Measurements from ENCODE around the gene TSPAN13.

Gene TSPAN13

GRCh38 chr7:16727736-16728135 lies 25.8 kb upstream of the TSPAN13 start:
- Histone ChIP-seq H3K27me3 (ENCODE audit: insufficient read depth, low read length) (no peaks in the 10 kb centered on the region), H3K9ac (ENCODE audit: low read depth, low read length) (no peak overlapping the region), H3K27ac (ENCODE audit: low read length) (no peak overlapping the region), H3K36me3 (ENCODE audit: insufficient read depth, low read depth, low read length) (no peaks in the 10 kb centered on the region), H3K4me3 (ENCODE audit: low read length) (no peak overlapping the region), H3K9me3 (ENCODE audit: insufficient read depth, low read depth, low read length) (no peaks in the 10 kb centered on the region), H3K4me1 (ENCODE audit: insufficient read depth, low read length) (no peaks in the 10 kb centered on the region)

GRCh38 chr7:16728811-16729210 lies 24.7 kb upstream of the TSPAN13 start:
- H3K4me1 ChIP-seq (ENCODE audit: insufficient read depth, low read length), result no peaks in the 10 kb centered on the region
- no peaks in the 10 kb centered on the region for H3K9me3 ChIP-seq (ENCODE audit: insufficient read depth, low read depth, low read length)
- H3K27me3 ChIP-seq (ENCODE audit: insufficient read depth, low read length), result no peaks in the 10 kb centered on the region
- no peaks in the 10 kb centered on the region for H3K36me3 ChIP-seq (ENCODE audit: insufficient read depth, low read depth, low read length)
- no peak overlapping the region for H3K4me3 ChIP-seq (ENCODE audit: low read length)
- no peak overlapping the region for H3K27ac ChIP-seq (ENCODE audit: low read length)
- H3K9ac ChIP-seq (ENCODE audit: low read depth, low read length), result no peak overlapping the region

- Histone ChIP-seq H3K36me3 (ENCODE audit: insufficient read depth, low read depth, low read length) (no peaks in the 10 kb centered on the region), H3K9me3 (ENCODE audit: insufficient read depth, low read depth, low read length) (no peaks in the 10 kb centered on the region), H3K4me1 (ENCODE audit: insufficient read depth, low read length) (no peaks in the 10 kb centered on the region), H3K27ac (ENCODE audit: low read length) (no peak overlapping the region), H3K9ac (ENCODE audit: low read depth, low read length) (no peak overlapping the region), H3K4me3 (ENCODE audit: low read length) (no peak overlapping the region), H3K27me3 (ENCODE audit: insufficient read depth, low read length) (no peaks in the 10 kb centered on the region)
Measured at GRCh38 chr7:16729541-16729940, 24.0 kb upstream of the TSPAN13 start.

GRCh38 chr7:16730937-16731336 lies 22.6 kb upstream of the TSPAN13 start:
- Histone ChIP-seq H3K27me3 (ENCODE audit: insufficient read depth, low read length) (no peaks in the 10 kb centered on the region), H3K4me3 (ENCODE audit: low read length) (no peak overlapping the region), H3K9me3 (ENCODE audit: insufficient read depth, low read depth, low read length) (no peaks in the 10 kb centered on the region), H3K9ac (ENCODE audit: low read depth, low read length) (no peak overlapping the region), H3K4me1 (ENCODE audit: insufficient read depth, low read length) (no peaks in the 10 kb centered on the region), H3K36me3 (ENCODE audit: insufficient read depth, low read depth, low read length) (no peaks in the 10 kb centered on the region), H3K27ac (ENCODE audit: low read length) (no peak overlapping the region)

- H3K27ac ChIP-seq (ENCODE audit: low read length), result no peak overlapping the region
- no peaks in the 10 kb centered on the region for H3K27me3 ChIP-seq (ENCODE audit: insufficient read depth, low read length)
- H3K9me3 ChIP-seq (ENCODE audit: insufficient read depth, low read depth, low read length), result no peaks in the 10 kb centered on the region
- H3K36me3 ChIP-seq (ENCODE audit: insufficient read depth, low read depth, low read length), result no peaks in the 10 kb centered on the region
- no peak overlapping the region for H3K9ac ChIP-seq (ENCODE audit: low read depth, low read length)
- no peak overlapping the region for H3K4me3 ChIP-seq (ENCODE audit: low read length)
- peaks cover 3% of the 10 kb centered on the region; the same call in 1 of the 2 replicates for H3K4me1 ChIP-seq (ENCODE audit: insufficient read depth, low read length)
Measured at GRCh38 chr7:16732828-16733227, 20.7 kb upstream of the TSPAN13 start.

GRCh38 chr7:16734148-16734726 lies 19.3 kb upstream of the TSPAN13 start:
- Histone ChIP-seq H3K9ac (ENCODE audit: low read depth, low read length) (no peak overlapping the region), H3K27ac (ENCODE audit: low read length) (no peak overlapping the region), H3K4me3 (ENCODE audit: low read length) (no peak overlapping the region), H3K4me1 (ENCODE audit: insufficient read depth, low read length) (peaks cover 3% of the 10 kb centered on the region; the same call in 1 of the 2 replicates), H3K9me3 (ENCODE audit: insufficient read depth, low read depth, low read length) (no peaks in the 10 kb centered on the region), H3K27me3 (ENCODE audit: insufficient read depth, low read length) (no peaks in the 10 kb centered on the region), H3K36me3 (ENCODE audit: insufficient read depth, low read depth, low read length) (no peaks in the 10 kb centered on the region)

- Histone ChIP-seq H3K27me3 (ENCODE audit: insufficient read depth, low read length) (no peaks in the 10 kb centered on the region), H3K36me3 (ENCODE audit: insufficient read depth, low read depth, low read length) (no peaks in the 10 kb centered on the region), H3K9ac (ENCODE audit: low read depth, low read length) (no peak overlapping the region), H3K4me3 (ENCODE audit: low read length) (no peak overlapping the region), H3K4me1 (ENCODE audit: insufficient read depth, low read length) (peaks cover 3% of the 10 kb centered on the region; the same call in 1 of the 2 replicates), H3K9me3 (ENCODE audit: insufficient read depth, low read depth, low read length) (no peaks in the 10 kb centered on the region), H3K27ac (ENCODE audit: low read length) (no peak overlapping the region)
Measured at GRCh38 chr7:16735020-16735419, 18.5 kb upstream of the TSPAN13 start.

GRCh38 chr7:16738011-16738688 lies 15.4 kb upstream of the TSPAN13 start:
- peaks cover 3% of the 10 kb centered on the region; the same call in 1 of the 2 replicates for H3K4me1 ChIP-seq (ENCODE audit: insufficient read depth, low read length)
- H3K9me3 ChIP-seq (ENCODE audit: insufficient read depth, low read depth, low read length), result no peaks in the 10 kb centered on the region

GRCh38 chr7:16739863-16740622 lies 13.5 kb upstream of the TSPAN13 start:
- Histone ChIP-seq H3K9ac (ENCODE audit: low read depth, low read length) (no peak overlapping the region), H3K36me3 (ENCODE audit: insufficient read depth, low read depth, low read length) (no peaks in the 10 kb centered on the region), H3K4me3 (ENCODE audit: low read length) (no peak overlapping the region), H3K27me3 (ENCODE audit: insufficient read depth, low read length) (no peaks in the 10 kb centered on the region), H3K4me1 (ENCODE audit: insufficient read depth, low read length) (peaks cover 11% of the 10 kb centered on the region; the same call in 1 of the 2 replicates), H3K27ac (ENCODE audit: low read length) (no peak overlapping the region), H3K9me3 (ENCODE audit: insufficient read depth, low read depth, low read length) (no peaks in the 10 kb centered on the region)

More at GRCh38 chr7:16738011-16738688, 15.4 kb upstream of the TSPAN13 start:
- H3K36me3 ChIP-seq (ENCODE audit: insufficient read depth, low read depth, low read length), result no peaks in the 10 kb centered on the region
- H3K4me3 ChIP-seq (ENCODE audit: low read length), result no peak overlapping the region
- no peak overlapping the region for H3K27ac ChIP-seq (ENCODE audit: low read length)
- H3K9ac ChIP-seq (ENCODE audit: low read depth, low read length), result no peak overlapping the region
- H3K27me3 ChIP-seq (ENCODE audit: insufficient read depth, low read length), result no peaks in the 10 kb centered on the region

GRCh38 chr7:16740623-16740953 lies 13.0 kb upstream of the TSPAN13 start:
- H3K4me1 ChIP-seq (ENCODE audit: insufficient read depth, low read length), result peaks cover 16% of the 10 kb centered on the region; the same call in 1 of the 2 replicates
- H3K9me3 ChIP-seq (ENCODE audit: insufficient read depth, low read depth, low read length), result no peaks in the 10 kb centered on the region
- no peak overlapping the region for H3K27ac ChIP-seq (ENCODE audit: low read length)
- H3K36me3 ChIP-seq (ENCODE audit: insufficient read depth, low read depth, low read length), result no peaks in the 10 kb centered on the region
- H3K4me3 ChIP-seq (ENCODE audit: low read length), result no peak overlapping the region
- H3K9ac ChIP-seq (ENCODE audit: low read depth, low read length), result no peak overlapping the region
- no peaks in the 10 kb centered on the region for H3K27me3 ChIP-seq (ENCODE audit: insufficient read depth, low read length)

GRCh38 chr7:16740996-16741395 lies 12.6 kb upstream of the TSPAN13 start:
- no peaks in the 10 kb centered on the region for H3K36me3 ChIP-seq (ENCODE audit: insufficient read depth, low read depth, low read length)
- H3K9me3 ChIP-seq (ENCODE audit: insufficient read depth, low read depth, low read length), result no peaks in the 10 kb centered on the region
- peaks cover 19% of the 10 kb centered on the region; the same call in 1 of the 2 replicates for H3K4me1 ChIP-seq (ENCODE audit: insufficient read depth, low read length)
- H3K27me3 ChIP-seq (ENCODE audit: insufficient read depth, low read length), result no peaks in the 10 kb centered on the region
- no peak overlapping the region for H3K9ac ChIP-seq (ENCODE audit: low read depth, low read length)
- H3K4me3 ChIP-seq (ENCODE audit: low read length), result no peak overlapping the region
- no peak overlapping the region for H3K27ac ChIP-seq (ENCODE audit: low read length)

- no peak overlapping the region for H3K27ac ChIP-seq (ENCODE audit: low read length)
Measured at GRCh38 chr7:16741676-16742075, 11.9 kb upstream of the TSPAN13 start.

More at GRCh38 chr7:16741676-16742075, 11.9 kb upstream of the TSPAN13 start:
- no peak overlapping the region for H3K4me3 ChIP-seq (ENCODE audit: low read length)
- no peak overlapping the region for H3K9ac ChIP-seq (ENCODE audit: low read depth, low read length)
- no peaks in the 10 kb centered on the region for H3K36me3 ChIP-seq (ENCODE audit: insufficient read depth, low read depth, low read length)
- peaks cover 20% of the 10 kb centered on the region; the same call in 1 of the 2 replicates for H3K4me1 ChIP-seq (ENCODE audit: insufficient read depth, low read length)
- no peaks in the 10 kb centered on the region for H3K27me3 ChIP-seq (ENCODE audit: insufficient read depth, low read length)
- H3K9me3 ChIP-seq (ENCODE audit: insufficient read depth, low read depth, low read length), result no peaks in the 10 kb centered on the region

All from iPS-20b (cell line).